H1 (cell line): ENCODE results near the gene SH3RF3. TPM values are rescaled to one million over a fixed set of nuclear protein-coding genes. Genes with fewer than 3 reads are reported as not detected.

ENCODE experiments used
- CTCF ChIA-PET: fragments of 300-600 bp; sonication (Branson Sonifier 250); formaldehyde crosslinking; loops from one replicate; lab custom pipeline; 2021; ENCODE audit not compliant: partially characterized antibody; lab: Charles Lee
- POLR2A ChIA-PET: fragments of 300-600 bp; sonication (Branson Sonifier 250); formaldehyde crosslinking; loops from one replicate; lab custom pipeline; 2021; ENCODE audit warnings: inconsistent platforms; ENCODE audit not compliant: partially characterized antibody; lab: Charles Lee
- DNase-seq, 2 experiments: peaks; one replicate each; pipeline versions ENCODE4 v3.0.0 to v3.0.0-alpha.2; 2010 to 2022; ENCODE audit warnings: low spot score in 2 of 2, low read depth in 1 of 2, mixed read lengths in 1 of 2
- FAIRE-seq: peaks from 2 replicates; lab custom pipeline; 2011; peaks lifted over from hg19 to GRCh38; lab: Jason Lieb, UNC
- H2AFZ ChIP-seq: 2 replicates; pipeline ENCODE4 v1.8.1; 2012; ENCODE audit warnings: low read length, inconsistent platforms
- H2AK5ac ChIP-seq: 2 replicates; pipeline ENCODE4 v1.6.1; 2013; ENCODE audit warnings: low read depth, low read length
- H2BK120ac ChIP-seq: replicated peaks from 2 replicates; pipeline ENCODE3; 2013; ENCODE audit warnings: low read depth, low read length, inconsistent platforms
- H2BK12ac ChIP-seq: 2 replicates; pipeline ENCODE4 v1.6.1; 2013; ENCODE audit warnings: low read depth, low read length
- H2BK15ac ChIP-seq: 2 replicates; pipeline ENCODE4 v1.6.1; 2013; ENCODE audit warnings: low read length
- H2BK20ac ChIP-seq: 2 replicates; pipeline ENCODE4 v1.6.1; 2013; ENCODE audit warnings: low read length
- H2BK5ac ChIP-seq: 2 replicates; pipeline ENCODE4 v1.6.1; 2013; ENCODE audit warnings: low read depth, low read length
- H3K14ac ChIP-seq: 2 replicates; pipeline ENCODE4 v1.6.1; 2013; ENCODE audit warnings: inconsistent platforms; ENCODE audit not compliant: insufficient read length
- H3K18ac ChIP-seq: 2 replicates; pipeline ENCODE4 v1.6.1; 2013; ENCODE audit warnings: low read length; ENCODE audit errors: extremely low read depth
- H3K23ac ChIP-seq: 2 replicates; pipeline ENCODE4 v1.6.1; 2013; ENCODE audit warnings: inconsistent platforms; ENCODE audit not compliant: insufficient read length
- H3K23me2 ChIP-seq: 2 replicates; pipeline ENCODE4 v1.6.1; 2013; ENCODE audit warnings: low read depth, low read length
- H3K27ac ChIP-seq: 2 replicates; pipeline ENCODE4 v1.6.1; 2011; ENCODE audit warnings: low read depth, low read length, inconsistent platforms
- H3K27me3 ChIP-seq, 4 experiments: replicated peaks in 1 of 4; 1 replicate in 1 of 4; 2 replicates in 3 of 4; pipeline versions ENCODE4 v1.6.1 to v1.8.1; 2011 to 2013; ENCODE audit warnings: low read length in 3 of 4, mild to moderate bottlenecking in 3 of 4, inconsistent platforms in 2 of 4, mixed read lengths in 2 of 4, moderate library complexity in 1 of 4; ENCODE audit not compliant: control insufficient read depth in 3 of 4, insufficient read depth in 3 of 4; ENCODE audit errors: extremely low read depth in 1 of 4
- H3K36me3 ChIP-seq, 4 experiments: 2 replicates each; pipeline versions ENCODE4 v1.6.1 to v1.8.1; 2011 to 2013; ENCODE audit warnings: mild to moderate bottlenecking in 4 of 4, low read length in 3 of 4, moderate library complexity in 2 of 4, control low read depth in 1 of 4, inconsistent platforms in 1 of 4; ENCODE audit not compliant: insufficient read depth in 4 of 4, control insufficient read depth in 2 of 4
- H3K4ac ChIP-seq: replicated peaks from 2 replicates; pipeline ENCODE3; 2013; ENCODE audit warnings: low read length, low read depth, mixed read lengths, inconsistent platforms; ENCODE audit not compliant: insufficient read length
- H3K4me1 ChIP-seq, 4 experiments: replicated peaks in 1 of 4; 1 replicate in 1 of 4; 2 replicates in 3 of 4; pipeline versions ENCODE4 v1.6.1 to v1.8.1; 2011 to 2013; ENCODE audit warnings: low read length in 3 of 4, inconsistent platforms in 2 of 4, mixed read lengths in 1 of 4; ENCODE audit not compliant: insufficient read depth in 4 of 4, control insufficient read depth in 3 of 4
- H3K4me2 ChIP-seq, 2 experiments: 2 replicates each; pipeline versions ENCODE4 v1.6.1 to v1.8.1; 2011 to 2013; ENCODE audit warnings: low read depth in 2 of 2, low read length in 2 of 2, control low read depth in 1 of 2, inconsistent platforms in 1 of 2, mild to moderate bottlenecking in 1 of 2; ENCODE audit not compliant: insufficient read depth in 1 of 2
- H3K4me3 ChIP-seq, 4 experiments: fragments of 200-600, 300-600 bp in 1 of 4; sonication (generic), shearing (Covaris generic), sonication (Bioruptor Twin) in 1 of 4; 2 replicates each; pipeline versions ENCODE4 v1.5.1 to v1.8.1; 2011 to 2016; ENCODE audit warnings: low read length in 4 of 4, low read depth in 3 of 4, control low read depth in 2 of 4, inconsistent platforms in 2 of 4, mild to moderate bottlenecking in 2 of 4, mixed read lengths in 1 of 4, moderate library complexity in 1 of 4; ENCODE audit not compliant: insufficient read depth in 2 of 4; ENCODE audit errors: extremely low read depth in 1 of 4
- H3K56ac ChIP-seq: replicated peaks from 2 replicates; pipeline ENCODE3; 2013; ENCODE audit warnings: low read depth, mild to moderate bottlenecking, mixed read lengths, low read length, inconsistent platforms; ENCODE audit not compliant: insufficient read length
- H3K79me1 ChIP-seq: 2 replicates; pipeline ENCODE4 v1.6.1; 2013; ENCODE audit warnings: low read depth, low read length, control low read depth
- H3K79me2 ChIP-seq, 2 experiments: 2 replicates each; pipeline versions ENCODE4 v1.6.1 to v1.8.1; 2012 to 2013; ENCODE audit warnings: low read length in 2 of 2, mild to moderate bottlenecking in 2 of 2, inconsistent platforms in 1 of 2; ENCODE audit not compliant: insufficient read depth in 2 of 2, control insufficient read depth in 1 of 2
- H3K9ac ChIP-seq, 4 experiments: replicated peaks in 1 of 4; 1 replicate in 1 of 4; 2 replicates in 3 of 4; pipeline versions ENCODE4 v1.6.1 to v1.8.1; 2011 to 2013; ENCODE audit warnings: low read depth in 3 of 4, low read length in 3 of 4, control low read depth in 2 of 4, mild to moderate bottlenecking in 2 of 4, moderate library complexity in 2 of 4, inconsistent platforms in 1 of 4; ENCODE audit errors: extremely low read depth in 1 of 4
- H3K9me3 ChIP-seq, 2 experiments: 2 replicates each; pipeline versions ENCODE4 v1.6.1 to v1.8.1; 2012 to 2013; ENCODE audit warnings: mild to moderate bottlenecking in 2 of 2, moderate library complexity in 2 of 2, control low read depth in 1 of 2, inconsistent platforms in 1 of 2, low read depth in 1 of 2, low read length in 1 of 2, mixed read lengths in 1 of 2; ENCODE audit not compliant: insufficient read depth in 2 of 2
- H4K20me1 ChIP-seq, 2 experiments: replicated peaks in 1 of 2; 2 replicates each; pipeline versions ENCODE3 to v1.8.1; 2011 to 2013; ENCODE audit warnings: inconsistent platforms in 2 of 2, low read length in 2 of 2, mild to moderate bottlenecking in 1 of 2; ENCODE audit not compliant: insufficient read depth in 2 of 2, control insufficient read depth in 1 of 2
- H4K5ac ChIP-seq: 2 replicates; pipeline ENCODE4 v1.6.1; 2013; ENCODE audit warnings: low read length, low read depth, mixed read lengths, inconsistent platforms; ENCODE audit not compliant: insufficient read length
- H4K8ac ChIP-seq: 2 replicates; pipeline ENCODE4 v1.8.0; 2013; ENCODE audit warnings: mild to moderate bottlenecking, moderate library complexity, low read length, inconsistent platforms; ENCODE audit not compliant: insufficient read depth; ENCODE audit errors: extremely low read depth
- H4K91ac ChIP-seq: replicated peaks from 2 replicates; pipeline ENCODE3; 2013; ENCODE audit warnings: low read length, mixed read lengths, inconsistent platforms; ENCODE audit not compliant: insufficient read length
- CREB1 ChIP-seq: IDR thresholded peaks from 2 replicates; pipeline ENCODE4 v1.6.1; 2012; ENCODE audit warnings: inconsistent platforms
- WGBS, 2 experiments: shearing (Covaris generic) in 1 of 2; methylation state at CpG; one replicate each; pipeline versions ENCODE4 v1.1.6 to v1.1.7; 2013 to 2015; ENCODE audit warnings: low lambda C conversion rate in 2 of 2, mixed read lengths in 2 of 2, inconsistent platforms in 1 of 2, low coverage in 1 of 2, missing lambda C conversion rate in 1 of 2; ENCODE audit not compliant: insufficient replicate concordance in 2 of 2, insufficient coverage in 1 of 2, insufficient read length in 1 of 2; ENCODE audit errors: extremely low coverage in 1 of 2, missing lambda C conversion rate in 1 of 2; 5-methylcytosine and 5-hydroxymethylcytosine counted together
- polyA plus RNA-seq, 7 experiments: library from polyadenylated mRNA; depleted of rRNA in 3 of 7; stranded (reverse) in 5 of 7; unstranded in 2 of 7; fragments of >200 nt in 5 of 7; fragments of 200-250 nt in 2 of 7; gene quantifications; 1 replicate in 5 of 7; 2 replicates in 1 of 7; 4 replicates in 1 of 7; pipeline versions ENCODE4 v1.2.1 to v1.2.3, GENCODE V29; 2011 to 2013; ENCODE audit warnings: missing spikeins in 2 of 7, mixed read lengths in 2 of 7
- total RNA-seq: library from RNA; stranded (reverse); fragmentation: NEBNext Ultra II Directional; extraction: Animal tissue kit (Norgen Biotek cat#: 25700); gene quantifications from 2 replicates; pipeline ENCODE4 v1.2.1, GENCODE V29; 2021

SH3RF3 gene
- total and polyA plus RNA-seq, 2 of the 8 experiments (the other 6 are each of a cell fraction or from before 2014, with no cell fraction given): 0.11 to 0.65 TPM

GRCh38 chr2:109331081-109331480, 202.1 kb downstream of the SH3RF3 start:
- FAIRE-seq: no peak
- H4K20me1 ChIP-seq: no peaks in the 10 kb centered on the region
- no peaks in the 10 kb centered on the region for H3K27me3 ChIP-seq
- no peak for DNase-seq
- no peak overlapping the region for H3K18ac ChIP-seq
- ChIA-PET CTCF (no interaction called here), POLR2A (no interaction called here)
- peaks cover 0 to 9% (median 4%) of the 10 kb centered on the region in 4 experiments; a peak in 3 of 7 replicates for H3K4me1 ChIP-seq
- no peak overlapping the region for H2BK15ac ChIP-seq
- no peak overlapping the region for H4K8ac ChIP-seq
- H3K56ac ChIP-seq: no peak overlapping the region
- H2BK120ac ChIP-seq: no peak overlapping the region
- no peak overlapping the region for H3K14ac ChIP-seq
- no peak overlapping the region for H2BK5ac ChIP-seq
- H3K23ac ChIP-seq: no peak overlapping the region
- no peak overlapping the region for H2AK5ac ChIP-seq
- no peak overlapping the region for H3K4ac ChIP-seq
- no peak overlapping the region for H4K91ac ChIP-seq
- H3K9me3 ChIP-seq: no peaks in the 10 kb centered on the region
- H3K27ac ChIP-seq: no peak overlapping the region
- H3K79me1 ChIP-seq: no peaks in the 10 kb centered on the region
- no peak overlapping the region for H2BK20ac ChIP-seq
- 92% methylated on average over 4 of the region's 4 CpGs; no CpG with 5 or more reads in 1 of the 2 experiments for WGBS, 2 experiments
- H4K5ac ChIP-seq: no peak overlapping the region
- H3K4me3 ChIP-seq: no peak overlapping the region
- no peaks in the 10 kb centered on the region for H3K79me2 ChIP-seq
- H2AFZ ChIP-seq: no peak overlapping the region
- H3K4me2 ChIP-seq: no peak overlapping the region
- TF ChIP-seq CREB1: no peak
- TF ChIP-seq, all 59 proteins: peak for 0
- no peak overlapping the region for H2BK12ac ChIP-seq
- H3K36me3 ChIP-seq: no peaks in the 10 kb centered on the region
- no peaks in the 10 kb centered on the region; the same call in 1 of the 2 replicates for H3K23me2 ChIP-seq
- H3K9ac ChIP-seq: no peak overlapping the region
